HEK293 (cell line): ENCODE data around the gene CWF19L1.

Source experiments
- CTCF ChIA-PET: fragments of 350-600 bp; formaldehyde crosslinking; extraction: SDS; loops from one replicate; lab custom pipeline; 2021; ENCODE audit warnings: antibody characterized with exemption; lab: Yijun Ruan, JAX
- POLR2A ChIA-PET: fragments of 300-600 bp; formaldehyde crosslinking; extraction: SDS; loops from one replicate; lab custom pipeline; 2020; ENCODE audit warnings: antibody characterized with exemption, inconsistent platforms; lab: Yijun Ruan, JAX
- H3K27ac ChIP-seq: fragments of 200-500 bp; sonication (Bioruptor generic); 2 replicates; pipeline ENCODE4 v1.5.1; 2014; ENCODE audit warnings: low read depth, low read length, control low read depth, inconsistent platforms; ENCODE audit errors: extremely low read depth
- H3K36me3 ChIP-seq, 2 experiments: fragments of 200-500 bp in 1 of 2; sonication (Bioruptor generic) in 1 of 2; 1 replicate in 1 of 2; 2 replicates in 1 of 2; pipeline ENCODE4 v1.5.1; 2014 to 2017; ENCODE audit warnings: inconsistent platforms in 2 of 2, low read length in 2 of 2; ENCODE audit not compliant: control insufficient read depth in 2 of 2, insufficient read depth in 1 of 2
- H3K4me1 ChIP-seq: fragments of 200-500 bp; sonication (Bioruptor generic); 2 replicates; pipeline ENCODE4 v1.5.1; 2014; ENCODE audit warnings: mild to moderate bottlenecking, low read length, inconsistent platforms; ENCODE audit not compliant: control insufficient read depth, insufficient read depth
- H3K4me3 ChIP-seq: 2 replicates; pipeline ENCODE4 v1.5.1; 2011; ENCODE audit warnings: low read depth, mild to moderate bottlenecking, control low read depth, low read length, moderate library complexity
- H3K9me3 ChIP-seq: fragments of 200-500 bp; sonication (Bioruptor generic); 2 replicates; pipeline ENCODE4 v1.5.1; 2014; ENCODE audit warnings: low read depth, low read length, inconsistent platforms; ENCODE audit not compliant: control insufficient read depth, insufficient read depth
- BCL11B ChIP-seq: fragments of 450-650 bp; formaldehyde crosslinking; IDR thresholded peaks from 2 replicates; pipeline ENCODE4 v1.5.1; 2016; ENCODE audit warnings: low read depth, missing biosample characterization, missing genetic modification characterization
- KLF1 ChIP-seq: fragments of 450-650 bp; formaldehyde crosslinking; IDR thresholded peaks from 2 replicates; pipeline ENCODE4 v1.5.1; 2016; ENCODE audit warnings: missing biosample characterization, missing genetic modification characterization
- PRDM1 ChIP-seq: fragments of 450-650 bp; formaldehyde crosslinking; IDR thresholded peaks from 2 replicates; pipeline ENCODE4; 2016; ENCODE audit warnings: missing biosample characterization, missing genetic modification characterization
- SALL2 ChIP-seq: fragments of 450-650 bp; formaldehyde crosslinking; IDR thresholded peaks from 2 replicates; pipeline ENCODE4 v1.5.0; 2017; ENCODE audit warnings: missing biosample characterization, mild to moderate bottlenecking, missing genetic modification characterization, borderline replicate concordance
- SETDB1 ChIP-seq: IDR thresholded peaks from one replicate; pipeline ENCODE4 v1.6.1; 2017; ENCODE audit warnings: mild to moderate bottlenecking, low read length, moderate library complexity, mixed read lengths; ENCODE audit not compliant: insufficient read length
- ZFP3 ChIP-seq: fragments of 450-650 bp; formaldehyde crosslinking; IDR thresholded peaks from 2 replicates; pipeline ENCODE4 v1.5.1; 2016; ENCODE audit warnings: low read depth, missing biosample characterization, missing genetic modification characterization
- ZNF239 ChIP-seq: fragments of 450-650 bp; formaldehyde crosslinking; IDR thresholded peaks from 2 replicates; pipeline ENCODE4 v1.5.1; 2016; ENCODE audit warnings: missing biosample characterization, missing genetic modification characterization
- ZNF324 ChIP-seq: fragments of 450-650 bp; formaldehyde crosslinking; IDR thresholded peaks from 2 replicates; pipeline ENCODE4 v1.5.1; 2016; ENCODE audit warnings: missing biosample characterization, missing genetic modification characterization
- ZNF335 ChIP-seq: fragments of 450-650 bp; formaldehyde crosslinking; conservative IDR thresholded peaks from 2 replicates; pipeline ENCODE4 v1.5.1; 2016; ENCODE audit warnings: missing biosample characterization, missing genetic modification characterization
- ZNF555 ChIP-seq: fragments of 450-650 bp; formaldehyde crosslinking; conservative IDR thresholded peaks from 2 replicates; pipeline ENCODE4 v1.5.1; 2017; ENCODE audit warnings: missing biosample characterization, mild to moderate bottlenecking, missing genetic modification characterization, inconsistent platforms
- ZNF560 ChIP-seq: fragments of 450-650 bp; formaldehyde crosslinking; IDR thresholded peaks from 2 replicates; pipeline ENCODE4 v1.5.1; 2017; ENCODE audit warnings: missing biosample characterization, missing genetic modification characterization, borderline replicate concordance
- ZNF585B ChIP-seq: fragments of 450-650 bp; formaldehyde crosslinking; IDR thresholded peaks from 2 replicates; pipeline ENCODE4 v1.5.1; 2016; ENCODE audit warnings: missing biosample characterization, missing genetic modification characterization
- ZNF596 ChIP-seq: fragments of 450-650 bp; IDR thresholded peaks from 2 replicates; pipeline ENCODE4 v1.5.0; 2018; ENCODE audit warnings: missing biosample characterization, mild to moderate bottlenecking, missing genetic modification characterization, moderate library complexity
- ZNF621 ChIP-seq: fragments of 450-650 bp; formaldehyde crosslinking; IDR thresholded peaks from 2 replicates; pipeline ENCODE4 v1.5.1; 2017; ENCODE audit warnings: missing biosample characterization, missing genetic modification characterization
- ZNF664 ChIP-seq: fragments of 450-650 bp; formaldehyde crosslinking; IDR thresholded peaks from 2 replicates; pipeline ENCODE4 v1.5.1; 2016; ENCODE audit warnings: missing biosample characterization, missing genetic modification characterization
- ZNF830 ChIP-seq: fragments of 450-650 bp; IDR thresholded peaks from 2 replicates; pipeline ENCODE4 v1.5.0; 2018; ENCODE audit warnings: missing biosample characterization, missing genetic modification characterization, low read depth, mild to moderate bottlenecking, moderate library complexity
- TF ChIP-seq, protein P1 (sequence below): fragments of 450-650 bp; formaldehyde crosslinking; conservative IDR thresholded peaks from 2 replicates; pipeline ENCODE4 v1.5.1; 2016; ENCODE audit warnings: low read depth, missing biosample characterization, missing genetic modification characterization
- TF ChIP-seq, protein P2 (sequence below): fragments of 450-650 bp; formaldehyde crosslinking; IDR thresholded peaks from 2 replicates; pipeline ENCODE4 v1.5.1; 2016; ENCODE audit warnings: missing biosample characterization, missing genetic modification characterization
- TF ChIP-seq, protein P3 (sequence below): fragments of 450-650 bp; IDR thresholded peaks from 2 replicates; pipeline ENCODE4 v1.5.1; 2018; ENCODE audit warnings: missing biosample characterization, mild to moderate bottlenecking, missing genetic modification characterization
- TF ChIP-seq, protein P4 (sequence below): fragments of 450-650 bp; formaldehyde crosslinking; IDR thresholded peaks from 2 replicates; pipeline ENCODE4 v1.5.1; 2016; ENCODE audit warnings: missing biosample characterization, missing genetic modification characterization
- TF ChIP-seq, protein P5 (sequence below): fragments of 450-650 bp; formaldehyde crosslinking; IDR thresholded peaks from 2 replicates; pipeline ENCODE4 v1.5.1; 2017; ENCODE audit warnings: missing biosample characterization, missing genetic modification characterization

The CWF19L1 gene

DNA sequence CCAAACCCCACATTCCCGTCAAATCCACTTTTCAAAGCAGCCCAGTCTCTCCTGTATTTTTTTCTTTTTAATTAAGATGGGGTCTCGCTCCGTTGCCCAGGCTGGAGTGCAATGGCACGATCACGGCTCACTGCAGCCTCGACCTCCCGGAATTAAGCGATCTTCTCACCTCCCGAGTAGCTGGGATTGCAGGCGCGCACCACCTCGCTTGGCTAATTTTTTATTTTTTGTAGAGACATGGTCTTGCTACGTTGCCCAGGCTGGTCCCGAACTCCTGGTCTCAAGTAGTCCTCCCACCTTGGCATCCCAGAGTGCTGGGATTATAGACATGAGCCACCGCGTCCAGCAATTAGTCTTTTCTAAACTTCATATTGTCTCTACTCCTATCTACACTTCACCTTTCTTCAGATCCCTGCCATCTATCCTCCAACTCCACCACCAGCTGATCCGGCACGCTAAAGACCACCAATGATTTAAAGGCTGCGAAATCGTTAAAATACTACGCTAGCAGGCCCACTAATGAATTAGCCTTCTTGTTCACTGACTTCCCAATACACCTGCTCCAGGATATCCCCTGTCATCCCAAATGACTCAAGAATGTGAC, 37.5 kb downstream of the CWF19L1 start (continued):
- TF ChIP-seq, protein P1, sequence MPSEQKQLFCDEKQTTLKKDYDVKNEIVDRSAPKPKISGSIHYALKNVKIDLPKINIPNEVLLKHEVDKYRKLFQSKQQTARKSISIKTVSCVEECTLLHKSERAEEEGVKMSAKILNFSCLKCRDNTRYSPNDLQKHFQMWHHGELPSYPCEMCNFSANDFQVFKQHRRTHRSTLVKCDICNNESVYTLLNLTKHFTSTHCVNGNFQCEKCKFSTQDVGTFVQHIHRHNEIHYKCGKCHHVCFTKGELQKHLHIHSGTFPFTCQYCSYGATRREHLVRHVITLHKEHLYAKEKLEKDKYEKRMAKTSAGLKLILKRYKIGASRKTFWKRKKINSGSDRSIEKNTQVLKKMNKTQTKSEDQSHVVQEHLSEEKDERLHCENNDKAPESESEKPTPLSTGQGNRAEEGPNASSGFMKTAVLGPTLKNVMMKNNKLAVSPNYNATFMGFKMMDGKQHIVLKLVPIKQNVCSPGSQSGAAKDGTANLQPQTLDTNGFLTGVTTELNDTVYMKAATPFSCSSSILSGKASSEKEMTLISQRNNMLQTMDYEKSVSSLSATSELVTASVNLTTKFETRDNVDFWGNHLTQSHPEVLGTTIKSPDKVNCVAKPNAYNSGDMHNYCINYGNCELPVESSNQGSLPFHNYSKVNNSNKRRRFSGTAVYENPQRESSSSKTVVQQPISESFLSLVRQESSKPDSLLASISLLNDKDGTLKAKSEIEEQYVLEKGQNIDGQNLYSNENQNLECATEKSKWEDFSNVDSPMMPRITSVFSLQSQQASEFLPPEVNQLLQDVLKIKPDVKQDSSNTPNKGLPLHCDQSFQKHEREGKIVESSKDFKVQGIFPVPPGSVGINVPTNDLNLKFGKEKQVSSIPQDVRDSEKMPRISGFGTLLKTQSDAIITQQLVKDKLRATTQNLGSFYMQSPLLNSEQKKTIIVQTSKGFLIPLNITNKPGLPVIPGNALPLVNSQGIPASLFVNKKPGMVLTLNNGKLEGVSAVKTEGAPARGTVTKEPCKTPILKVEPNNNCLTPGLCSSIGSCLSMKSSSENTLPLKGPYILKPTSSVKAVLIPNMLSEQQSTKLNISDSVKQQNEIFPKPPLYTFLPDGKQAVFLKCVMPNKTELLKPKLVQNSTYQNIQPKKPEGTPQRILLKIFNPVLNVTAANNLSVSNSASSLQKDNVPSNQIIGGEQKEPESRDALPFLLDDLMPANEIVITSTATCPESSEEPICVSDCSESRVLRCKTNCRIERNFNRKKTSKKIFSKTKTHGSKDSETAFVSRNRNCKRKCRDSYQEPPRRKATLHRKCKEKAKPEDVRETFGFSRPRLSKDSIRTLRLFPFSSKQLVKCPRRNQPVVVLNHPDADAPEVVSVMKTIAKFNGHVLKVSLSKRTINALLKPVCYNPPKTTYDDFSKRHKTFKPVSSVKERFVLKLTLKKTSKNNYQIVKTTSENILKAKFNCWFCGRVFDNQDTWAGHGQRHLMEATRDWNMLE: peak; percentile 40
- TF ChIP-seq ZNF335 (peak; percentile 41), SETDB1 (no peak), ZNF324 (tag by site-specific recombination) (peak; percentile 36; the same call in 1 of the 2 replicates)
- TF ChIP-seq, protein P2, sequence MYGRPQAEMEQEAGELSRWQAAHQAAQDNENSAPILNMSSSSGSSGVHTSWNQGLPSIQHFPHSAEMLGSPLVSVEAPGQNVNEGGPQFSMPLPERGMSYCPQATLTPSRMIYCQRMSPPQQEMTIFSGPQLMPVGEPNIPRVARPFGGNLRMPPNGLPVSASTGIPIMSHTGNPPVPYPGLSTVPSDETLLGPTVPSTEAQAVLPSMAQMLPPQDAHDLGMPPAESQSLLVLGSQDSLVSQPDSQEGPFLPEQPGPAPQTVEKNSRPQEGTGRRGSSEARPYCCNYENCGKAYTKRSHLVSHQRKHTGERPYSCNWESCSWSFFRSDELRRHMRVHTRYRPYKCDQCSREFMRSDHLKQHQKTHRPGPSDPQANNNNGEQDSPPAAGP (tag by site-specific recombination): no peak

DNA sequence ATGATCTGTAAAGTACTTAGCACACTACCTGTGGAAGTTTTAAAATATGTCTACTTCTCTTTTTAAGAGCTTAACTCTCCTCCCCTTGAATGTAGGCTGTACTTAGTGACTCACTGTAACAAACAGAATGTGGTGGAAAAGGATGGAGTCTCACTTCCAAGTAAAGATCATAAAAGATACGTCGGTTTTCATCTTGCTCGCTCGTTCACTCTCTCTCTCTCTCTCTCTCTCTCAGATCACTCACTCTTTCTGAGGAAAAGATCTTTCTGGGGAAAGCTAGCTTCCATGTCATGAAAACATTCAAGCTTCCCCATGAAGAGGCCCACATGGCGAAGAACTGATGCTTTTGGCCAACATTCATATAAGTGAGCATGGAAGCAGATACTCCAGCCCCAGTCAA, 43.6 kb downstream of the CWF19L1 start:
- TF ChIP-seq PRDM1 (tag by site-specific recombination): peak; percentile 48; the same call in 1 of the 2 replicates
- no peak for TF ChIP-seq ZFP3
- TF ChIP-seq ZNF596 (tag by site-specific recombination): peak; percentile 90
- Histone ChIP-seq H3K4me3 (no peak overlapping the region), H3K27ac (no peak overlapping the region), H3K36me3 (peaks cover 56 to 70% of the 10 kb centered on the region in 2 experiments), H3K9me3 (no peaks in the 10 kb centered on the region), H3K4me1 (peaks cover 5% of the 10 kb centered on the region; the same call in 1 of the 2 replicates)
- ChIA-PET POLR2A (no interaction called here), CTCF (interaction anchor here (0.7 to 1.4 kb wide), 4 partner anchors 15 to 638 kb away, joined by 3 to 6 read pairs (median 3); no protein-coding TSS in a partner anchor)

DNA sequence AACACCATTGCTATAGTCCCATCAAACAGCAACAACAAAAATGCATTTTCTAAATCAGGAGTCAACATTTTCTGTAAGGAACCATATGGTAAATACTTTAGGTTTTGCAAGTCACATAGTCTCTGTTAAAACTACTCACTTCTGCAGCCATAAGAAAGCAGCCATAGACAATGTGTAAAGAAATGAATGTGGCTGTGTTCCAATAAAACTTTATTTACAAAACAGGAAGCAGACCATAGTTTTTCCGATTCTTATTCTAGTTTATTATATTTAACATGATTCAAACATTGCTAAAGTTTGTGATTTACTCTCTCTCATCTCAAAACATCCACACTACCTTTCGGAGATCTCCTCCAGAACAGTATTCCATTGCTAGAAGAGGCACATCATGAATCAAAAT, 44.9 kb downstream of the CWF19L1 start:
- Histone ChIP-seq H3K9me3 (no peaks in the 10 kb centered on the region), H3K4me3 (no peak overlapping the region), H3K36me3 (peaks cover 68 to 84% of the 10 kb centered on the region in 2 experiments), H3K4me1 (no peaks in the 10 kb centered on the region), H3K27ac (no peak overlapping the region)
- ChIA-PET POLR2A (no interaction called here), CTCF (no interaction called here)
- TF ChIP-seq ZNF239 (tag by site-specific recombination) (no peak), ZNF555 (tag by site-specific recombination) (no peak), ZNF585B (tag by site-specific recombination) (no peak), ZNF830 (tag by site-specific recombination) (no peak), KLF1 (tag by site-specific recombination) (no peak), ZNF560 (no peak), SALL2 (tag by site-specific recombination) (no peak), BCL11B (tag by site-specific recombination) (no peak), ZNF664 (tag by site-specific recombination) (no peak), ZNF621 (tag by site-specific recombination) (no peak)
- TF ChIP-seq, protein P3, sequence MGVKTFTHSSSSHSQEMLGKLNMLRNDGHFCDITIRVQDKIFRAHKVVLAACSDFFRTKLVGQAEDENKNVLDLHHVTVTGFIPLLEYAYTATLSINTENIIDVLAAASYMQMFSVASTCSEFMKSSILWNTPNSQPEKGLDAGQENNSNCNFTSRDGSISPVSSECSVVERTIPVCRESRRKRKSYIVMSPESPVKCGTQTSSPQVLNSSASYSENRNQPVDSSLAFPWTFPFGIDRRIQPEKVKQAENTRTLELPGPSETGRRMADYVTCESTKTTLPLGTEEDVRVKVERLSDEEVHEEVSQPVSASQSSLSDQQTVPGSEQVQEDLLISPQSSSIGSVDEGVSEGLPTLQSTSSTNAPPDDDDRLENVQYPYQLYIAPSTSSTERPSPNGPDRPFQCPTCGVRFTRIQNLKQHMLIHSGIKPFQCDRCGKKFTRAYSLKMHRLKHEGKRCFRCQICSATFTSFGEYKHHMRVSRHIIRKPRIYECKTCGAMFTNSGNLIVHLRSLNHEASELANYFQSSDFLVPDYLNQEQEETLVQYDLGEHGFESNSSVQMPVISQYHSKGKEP (tag by site-specific recombination): no peak
- TF ChIP-seq, protein P4, sequence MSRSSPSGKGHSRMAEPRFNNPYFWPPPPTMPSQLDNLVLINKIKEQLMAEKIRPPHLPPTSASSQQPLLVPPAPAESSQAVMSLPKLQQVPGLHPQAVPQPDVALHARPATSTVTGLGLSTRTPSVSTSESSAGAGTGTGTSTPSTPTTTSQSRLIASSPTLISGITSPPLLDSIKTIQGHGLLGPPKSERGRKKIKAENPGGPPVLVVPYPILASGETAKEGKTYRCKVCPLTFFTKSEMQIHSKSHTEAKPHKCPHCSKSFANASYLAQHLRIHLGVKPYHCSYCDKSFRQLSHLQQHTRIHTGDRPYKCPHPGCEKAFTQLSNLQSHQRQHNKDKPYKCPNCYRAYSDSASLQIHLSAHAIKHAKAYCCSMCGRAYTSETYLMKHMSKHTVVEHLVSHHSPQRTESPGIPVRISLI (tag by site-specific recombination): no peak
- TF ChIP-seq, protein P5, sequence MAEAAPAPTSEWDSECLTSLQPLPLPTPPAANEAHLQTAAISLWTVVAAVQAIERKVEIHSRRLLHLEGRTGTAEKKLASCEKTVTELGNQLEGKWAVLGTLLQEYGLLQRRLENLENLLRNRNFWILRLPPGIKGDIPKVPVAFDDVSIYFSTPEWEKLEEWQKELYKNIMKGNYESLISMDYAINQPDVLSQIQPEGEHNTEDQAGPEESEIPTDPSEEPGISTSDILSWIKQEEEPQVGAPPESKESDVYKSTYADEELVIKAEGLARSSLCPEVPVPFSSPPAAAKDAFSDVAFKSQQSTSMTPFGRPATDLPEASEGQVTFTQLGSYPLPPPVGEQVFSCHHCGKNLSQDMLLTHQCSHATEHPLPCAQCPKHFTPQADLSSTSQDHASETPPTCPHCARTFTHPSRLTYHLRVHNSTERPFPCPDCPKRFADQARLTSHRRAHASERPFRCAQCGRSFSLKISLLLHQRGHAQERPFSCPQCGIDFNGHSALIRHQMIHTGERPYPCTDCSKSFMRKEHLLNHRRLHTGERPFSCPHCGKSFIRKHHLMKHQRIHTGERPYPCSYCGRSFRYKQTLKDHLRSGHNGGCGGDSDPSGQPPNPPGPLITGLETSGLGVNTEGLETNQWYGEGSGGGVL (tag by site-specific recombination): no peak
